Smooth muscle cell (in vitro differentiated cells): ENCODE measurements around the gene ADAMTS15. TPM values are rescaled to one million over a fixed set of nuclear protein-coding genes. Genes with fewer than 3 reads are reported as not detected.

Experiments used
- DNase-seq: peaks from one replicate; lab custom pipeline; 2025; ENCODE audit not compliant: unreplicated experiment; lab: John Stamatoyannopoulos, UW
- H2AFZ ChIP-seq: fragments of 200-600 bp; sonication (generic); 2 replicates; pipeline ENCODE4 v1.6.0; 2016; ENCODE audit warnings: antibody characterized with exemption, low read depth, mild to moderate bottlenecking
- H3F3A ChIP-seq: fragments of 200-600 bp; sonication (generic); 2 replicates; pipeline ENCODE4 v1.6.0; 2017; ENCODE audit warnings: antibody characterized with exemption, low read depth
- H3K27ac ChIP-seq: fragments of 200-600 bp; sonication (generic); 2 replicates; pipeline ENCODE4 v1.5.1; 2016; ENCODE audit warnings: low read depth, mild to moderate bottlenecking
- H3K27me3 ChIP-seq: fragments of 200-600 bp; sonication (generic); 2 replicates; pipeline ENCODE4 v1.6.1; 2016; ENCODE audit warnings: low read depth, mild to moderate bottlenecking
- H3K36me3 ChIP-seq: fragments of 200-600 bp; sonication (generic); 2 replicates; pipeline ENCODE4 v1.5.1; 2016; ENCODE audit warnings: low read depth
- H3K4me1 ChIP-seq: fragments of 200-600 bp; sonication (generic); 2 replicates; pipeline ENCODE4 v1.5.1; 2016; ENCODE audit warnings: low read depth
- H3K4me2 ChIP-seq: fragments of 200-600 bp; sonication (generic); 2 replicates; pipeline ENCODE4 v1.6.0; 2016; ENCODE audit warnings: mild to moderate bottlenecking
- H3K4me3 ChIP-seq: fragments of 200-600 bp; sonication (generic); 2 replicates; pipeline ENCODE4 v1.5.1; 2016; ENCODE audit warnings: mild to moderate bottlenecking
- H3K79me2 ChIP-seq: fragments of 200-600 bp; sonication (generic); 2 replicates; pipeline ENCODE4 v1.6.0; 2016; ENCODE audit warnings: low read depth, mild to moderate bottlenecking
- H3K9ac ChIP-seq: fragments of 200-600 bp; sonication (generic); 2 replicates; pipeline ENCODE4 v1.6.0; 2016; ENCODE audit warnings: low read depth
- H3K9me3 ChIP-seq: fragments of 200-600 bp; sonication (generic); replicated peaks from 2 replicates; pipeline ENCODE4 v1.5.1; 2016; ENCODE audit warnings: low read depth
- H4K20me1 ChIP-seq: fragments of 200-600 bp; sonication (generic); 2 replicates; pipeline ENCODE4 v1.6.0; 2016; ENCODE audit warnings: low read depth
- WGBS: methylation state at CpG from one replicate; pipeline ENCODE4 v1.1.7; 2016; ENCODE audit warnings: low lambda C conversion rate; 5-methylcytosine and 5-hydroxymethylcytosine counted together
- polyA plus RNA-seq: library from polyadenylated mRNA; unstranded; fragments of >200 nt; fragmentation: Nextera tagmentation; extraction: Ambion mirVana; gene quantifications from 2 replicates; pipeline ENCODE4 v1.2.1, GENCODE V29; 2016
- total RNA-seq: library from RNA; depleted of rRNA; stranded (reverse); fragments of >200 nt; gene quantifications from 2 replicates; pipeline ENCODE4 v1.2.3, GENCODE V29; 2014
- TF ChIP-seq, protein P1 (sequence below): fragments of 200-600 bp; sonication (generic); IDR thresholded peaks from 2 replicates; pipeline ENCODE4 v1.5.1; 2017; ENCODE audit warnings: borderline replicate concordance, mild to moderate bottlenecking, antibody characterized with exemption; ENCODE audit not compliant: insufficient read depth, poor library complexity, severe bottlenecking

The ADAMTS15 gene
- total and polyA plus RNA-seq, 2 experiments from 2014 or later = 1.4 to 3.4 TPM

DNA sequence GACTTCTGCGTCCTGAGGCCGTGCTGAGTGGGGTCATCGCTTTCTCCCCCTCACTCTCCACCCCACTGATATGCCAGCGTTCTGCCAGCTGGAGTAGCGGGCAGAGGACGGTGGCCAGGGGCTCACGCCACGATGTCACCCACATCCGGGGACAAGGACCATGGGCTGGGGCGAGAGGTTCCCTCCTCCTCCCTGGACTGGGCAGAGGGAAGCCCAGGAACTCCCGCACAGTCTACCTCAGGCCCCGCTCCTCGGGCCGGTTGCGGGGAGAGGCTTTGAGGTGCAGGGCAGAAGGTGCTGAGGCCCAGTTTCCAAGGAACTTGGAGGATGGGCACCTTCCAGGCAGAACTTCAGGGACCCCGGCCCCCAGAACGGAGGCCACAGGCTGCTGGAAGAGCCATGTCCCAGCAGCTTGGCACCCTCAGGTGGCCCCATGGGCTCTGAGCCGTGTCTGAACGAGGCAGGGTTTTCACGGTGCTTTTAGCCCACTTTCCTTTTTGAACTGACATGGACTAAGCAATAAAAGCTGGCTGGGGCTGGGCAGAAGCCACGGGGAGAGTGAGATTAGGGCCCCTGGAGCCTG lies 25.4 kb downstream of the ADAMTS15 start:
- no peak overlapping the region for H3K4me2 ChIP-seq
- TF ChIP-seq, protein P1, sequence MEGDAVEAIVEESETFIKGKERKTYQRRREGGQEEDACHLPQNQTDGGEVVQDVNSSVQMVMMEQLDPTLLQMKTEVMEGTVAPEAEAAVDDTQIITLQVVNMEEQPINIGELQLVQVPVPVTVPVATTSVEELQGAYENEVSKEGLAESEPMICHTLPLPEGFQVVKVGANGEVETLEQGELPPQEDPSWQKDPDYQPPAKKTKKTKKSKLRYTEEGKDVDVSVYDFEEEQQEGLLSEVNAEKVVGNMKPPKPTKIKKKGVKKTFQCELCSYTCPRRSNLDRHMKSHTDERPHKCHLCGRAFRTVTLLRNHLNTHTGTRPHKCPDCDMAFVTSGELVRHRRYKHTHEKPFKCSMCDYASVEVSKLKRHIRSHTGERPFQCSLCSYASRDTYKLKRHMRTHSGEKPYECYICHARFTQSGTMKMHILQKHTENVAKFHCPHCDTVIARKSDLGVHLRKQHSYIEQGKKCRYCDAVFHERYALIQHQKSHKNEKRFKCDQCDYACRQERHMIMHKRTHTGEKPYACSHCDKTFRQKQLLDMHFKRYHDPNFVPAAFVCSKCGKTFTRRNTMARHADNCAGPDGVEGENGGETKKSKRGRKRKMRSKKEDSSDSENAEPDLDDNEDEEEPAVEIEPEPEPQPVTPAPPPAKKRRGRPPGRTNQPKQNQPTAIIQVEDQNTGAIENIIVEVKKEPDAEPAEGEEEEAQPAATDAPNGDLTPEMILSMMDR = no peak
- no peaks in the 10 kb centered on the region for H3K79me2 ChIP-seq
- no peak overlapping the region for H3K9ac ChIP-seq
- no peak for DNase-seq
- no peaks in the 10 kb centered on the region for H3K27me3 ChIP-seq
- no peaks in the 10 kb centered on the region for H3K36me3 ChIP-seq
- WGBS = 97% methylated on average over 21 of the region's 21 CpGs
- H3K27ac ChIP-seq = no peak overlapping the region
- peaks cover 13% of the 10 kb centered on the region for H3K4me1 ChIP-seq
- H3K4me3 ChIP-seq = no peak overlapping the region
- H3K9me3 ChIP-seq = no peaks in the 10 kb centered on the region
- H3F3A ChIP-seq = peaks cover 11% of the 10 kb centered on the region
- H4K20me1 ChIP-seq = no peaks in the 10 kb centered on the region
- no peak overlapping the region for H2AFZ ChIP-seq

DNA sequence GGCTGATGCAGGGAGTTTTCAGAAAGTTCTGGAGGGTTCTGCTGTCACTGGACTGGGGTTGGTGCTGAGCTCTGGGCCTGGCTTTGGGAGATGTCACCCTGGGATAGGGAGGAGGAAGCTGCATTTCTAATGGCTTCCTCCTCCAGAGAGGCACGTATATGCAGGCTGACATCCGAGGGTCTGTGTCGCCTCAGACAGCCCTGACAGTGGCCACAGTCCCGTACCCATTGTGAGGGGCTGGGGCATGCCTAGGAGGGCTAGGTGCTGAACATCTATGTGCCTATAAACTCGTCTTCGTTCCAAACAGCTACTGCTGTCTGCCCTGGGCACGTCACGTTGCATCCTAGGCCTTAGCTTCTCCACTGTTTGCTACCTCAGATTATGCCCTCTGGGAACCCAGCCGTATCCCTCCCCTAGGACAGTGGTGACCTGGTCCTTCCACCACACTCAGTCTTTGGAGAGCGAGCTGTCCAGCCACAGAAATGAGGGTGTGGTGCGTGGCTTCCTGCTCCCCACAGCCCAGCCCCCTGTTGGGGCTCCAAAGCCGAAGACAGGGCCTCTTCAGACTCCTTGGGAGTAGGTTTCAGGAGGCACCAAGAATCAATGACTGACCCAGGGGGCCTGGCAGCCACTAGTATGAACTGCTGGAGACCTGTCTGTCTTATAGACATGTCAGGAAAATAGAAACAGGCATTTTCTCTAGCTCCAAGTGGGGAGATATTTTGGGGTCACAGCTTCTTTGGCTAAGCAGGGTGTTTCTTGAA lies 26.4 kb downstream of the ADAMTS15 start:
- H2AFZ ChIP-seq = no peak overlapping the region
- TF ChIP-seq, protein P1 = no peak
- DNase-seq = no peak
- H4K20me1 ChIP-seq = no peaks in the 10 kb centered on the region
- no peaks in the 10 kb centered on the region for H3K9me3 ChIP-seq
- H3K9ac ChIP-seq = no peak overlapping the region
- WGBS = 95% methylated on average over 12 of the region's 12 CpGs
- H3K79me2 ChIP-seq = no peaks in the 10 kb centered on the region
- peak overlapping the region; percentile 23 for H3K27ac ChIP-seq
- no peaks in the 10 kb centered on the region for H3K36me3 ChIP-seq
- H3K4me3 ChIP-seq = no peak overlapping the region
- peaks cover 16% of the 10 kb centered on the region for H3F3A ChIP-seq
- no peak overlapping the region for H3K4me2 ChIP-seq
- peaks cover 18% of the 10 kb centered on the region for H3K4me1 ChIP-seq
- no peaks in the 10 kb centered on the region for H3K27me3 ChIP-seq

DNA sequence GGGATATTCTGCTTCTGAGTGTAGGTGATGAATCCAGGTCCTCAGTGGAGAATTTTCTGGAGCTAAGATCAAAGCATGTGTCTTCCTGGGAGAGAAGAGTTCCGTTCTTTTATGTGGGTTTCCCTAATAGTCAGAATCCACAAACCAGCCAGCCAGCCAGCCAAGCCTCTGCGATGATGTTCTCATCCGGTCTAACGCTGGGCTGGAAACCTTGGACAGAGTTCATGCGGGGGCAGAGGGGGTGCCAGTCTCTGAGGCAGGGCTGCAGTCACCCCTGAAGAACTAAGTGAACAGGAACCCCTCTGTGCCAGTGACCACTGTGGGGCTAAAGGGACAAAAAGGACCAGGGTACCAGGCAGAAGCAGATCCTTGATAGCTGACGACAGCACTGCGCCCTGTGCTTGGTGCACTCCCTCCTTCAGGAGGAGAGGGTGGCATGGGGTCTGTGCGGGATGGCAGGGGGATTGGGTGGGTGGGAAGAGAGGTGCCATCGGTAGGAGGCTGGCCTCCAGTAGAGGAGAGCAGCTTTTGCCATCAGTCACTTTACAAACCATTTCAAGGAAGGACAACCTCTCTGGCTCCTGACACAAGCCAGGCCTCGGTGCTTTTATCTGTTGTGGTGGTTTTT lies 27.1 kb downstream of the ADAMTS15 start:
- H3K9me3 ChIP-seq = no peaks in the 10 kb centered on the region
- no peaks in the 10 kb centered on the region for H4K20me1 ChIP-seq
- H3K27me3 ChIP-seq = no peaks in the 10 kb centered on the region
- no peak overlapping the region for H3K4me2 ChIP-seq
- H3K27ac ChIP-seq = peak overlapping the region; percentile 23
- no peak overlapping the region for H3K9ac ChIP-seq
- TF ChIP-seq, protein P1 = no peak
- H3K4me1 ChIP-seq = peaks cover 18% of the 10 kb centered on the region
- no peak overlapping the region for H3K4me3 ChIP-seq
- H3K36me3 ChIP-seq = no peaks in the 10 kb centered on the region
- no peak overlapping the region for H2AFZ ChIP-seq
- no peak for DNase-seq
- 57% methylated on average over 10 of the region's 10 CpGs for WGBS
- H3F3A ChIP-seq = peaks cover 16% of the 10 kb centered on the region
- H3K79me2 ChIP-seq = no peaks in the 10 kb centered on the region
